HepG2 (cell line): Measurements from ENCODE around the gene TLE7. TPM values are rescaled to one million over a fixed set of nuclear protein-coding genes. Genes with fewer than 3 reads are reported as not detected.

ENCODE experiments used
- BCL6 ChIP-seq: IDR thresholded peaks from 2 replicates; pipeline ENCODE4 v1.6.1; 2016; ENCODE audit warnings: missing genetic modification reagents, missing compliant biosample characterization
- GATAD1 ChIP-seq: IDR thresholded peaks from 2 replicates; pipeline ENCODE4 v1.6.1; 2016; ENCODE audit warnings: missing genetic modification reagents, missing compliant biosample characterization
- HMG20A ChIP-seq: IDR thresholded peaks from 2 replicates; pipeline ENCODE4 v1.6.1; 2016; ENCODE audit warnings: borderline replicate concordance
- MYNN ChIP-seq: sonication (generic); formaldehyde crosslinking; IDR thresholded peaks from 2 replicates; pipeline ENCODE4 v1.4.0; 2020; ENCODE audit warnings: mild to moderate bottlenecking, low read depth, missing genetic modification reagents
- NR2F1 ChIP-seq, 2 experiments: fragments of 450-650 bp in 1 of 2; formaldehyde crosslinking in 1 of 2; IDR thresholded peaks; 2 replicates each; pipeline versions ENCODE4 v1.5.0 to v1.6.1; 2016 to 2020; ENCODE audit warnings: mild to moderate bottlenecking in 1 of 2, missing compliant biosample characterization in 1 of 2, missing genetic modification reagents in 1 of 2, moderate library complexity in 1 of 2
- PCBP1 ChIP-seq: fragments of 200-400 bp; formaldehyde crosslinking; IDR thresholded peaks from 2 replicates; pipeline ENCODE4 v1.6.1; 2017; ENCODE audit warnings: mild to moderate bottlenecking, low read depth, low read length, borderline replicate concordance
- REPIN1 ChIP-seq: sonication (generic); formaldehyde crosslinking; IDR thresholded peaks from 2 replicates; pipeline ENCODE4 v1.8.0; 2022; ENCODE audit warnings: missing genetic modification reagents, low read depth, mild to moderate bottlenecking, borderline replicate concordance
- SIX4 ChIP-seq: sonication (generic); formaldehyde crosslinking; IDR thresholded peaks from 2 replicates; pipeline ENCODE4 v1.4.0; 2020; ENCODE audit warnings: missing genetic modification reagents
- YY1 ChIP-seq: IDR thresholded peaks from 2 replicates; pipeline ENCODE4 v1.6.1; 2011; ENCODE audit warnings: low read length, low read depth, moderate library complexity, mild to moderate bottlenecking; ENCODE audit not compliant: insufficient read depth, insufficient replicate concordance
- ZNF260 ChIP-seq: sonication (generic); formaldehyde crosslinking; IDR thresholded peaks from 2 replicates; pipeline ENCODE4 v1.4.0; 2020; ENCODE audit warnings: missing genetic modification reagents, low read depth, mild to moderate bottlenecking, borderline replicate concordance
- ZNF589 ChIP-seq: sonication (generic); formaldehyde crosslinking; conservative IDR thresholded peaks from 2 replicates; pipeline ENCODE4 v1.8.0; 2022; ENCODE audit warnings: mild to moderate bottlenecking, moderate library complexity, missing genetic modification reagents
- ZNF703 ChIP-seq: sonication (generic); formaldehyde crosslinking; IDR thresholded peaks from 2 replicates; pipeline ENCODE4 v1.5.1; 2020; ENCODE audit warnings: missing genetic modification reagents, mild to moderate bottlenecking, moderate library complexity, borderline replicate concordance
- polyA plus RNA-seq, 8 experiments: library from polyadenylated mRNA; depleted of rRNA in 3 of 8; stranded (reverse) in 7 of 8; unstranded in 1 of 8; fragments of >200 nt; fragmentation: Illumina TruSeq in 4 of 8; extraction: Trizol in 4 of 8; gene quantifications; 2 replicates each; pipeline versions ENCODE4 v1.2.1 to v1.2.3, GENCODE V29; 2011 to 2016; ENCODE audit warnings: low read depth in 4 of 8, missing spikeins in 1 of 8, mixed read lengths in 1 of 8; ENCODE audit not compliant: insufficient read depth in 1 of 8
- total RNA-seq, 5 experiments: library from RNA; depleted of rRNA; stranded (reverse); fragments of >200 nt; fragmentation: Illumina TruSeq; extraction: Trizol; gene quantifications; 2 replicates each; pipeline ENCODE4 v1.2.3, GENCODE V29; 2016; ENCODE audit warnings: low read depth in 1 of 5
- TF ChIP-seq, protein P1 (sequence below): sonication (generic); formaldehyde crosslinking; IDR thresholded peaks from 2 replicates; pipeline ENCODE4 v1.4.0; 2020; ENCODE audit warnings: missing genetic modification reagents, mild to moderate bottlenecking, borderline replicate concordance
- TF ChIP-seq, protein P2 (sequence below): sonication (generic); formaldehyde crosslinking; IDR thresholded peaks from 2 replicates; pipeline ENCODE4 v1.4.0; 2020; ENCODE audit warnings: mild to moderate bottlenecking, low read depth, missing genetic modification reagents
- TF ChIP-seq, protein P3 (sequence below), 2 experiments: sonication (generic) in 1 of 2; formaldehyde crosslinking in 1 of 2; IDR thresholded peaks; 2 replicates each; pipeline versions ENCODE4 v1.4.0 to v1.6.1; 2018 to 2020; ENCODE audit warnings: missing genetic modification reagents in 2 of 2, borderline replicate concordance in 1 of 2, low read depth in 1 of 2, mild to moderate bottlenecking in 1 of 2, missing biosample characterization in 1 of 2
- TF ChIP-seq, protein P4 (sequence below): sonication (generic); formaldehyde crosslinking; IDR thresholded peaks from 2 replicates; pipeline ENCODE4 v1.5.1; 2020; ENCODE audit warnings: missing genetic modification reagents, mild to moderate bottlenecking, borderline replicate concordance

Gene TLE7
- total and polyA plus RNA-seq, 2 of the 13 experiments (the other 11 are each of a cell fraction or from before 2014, with no cell fraction given), result not detected

DNA sequence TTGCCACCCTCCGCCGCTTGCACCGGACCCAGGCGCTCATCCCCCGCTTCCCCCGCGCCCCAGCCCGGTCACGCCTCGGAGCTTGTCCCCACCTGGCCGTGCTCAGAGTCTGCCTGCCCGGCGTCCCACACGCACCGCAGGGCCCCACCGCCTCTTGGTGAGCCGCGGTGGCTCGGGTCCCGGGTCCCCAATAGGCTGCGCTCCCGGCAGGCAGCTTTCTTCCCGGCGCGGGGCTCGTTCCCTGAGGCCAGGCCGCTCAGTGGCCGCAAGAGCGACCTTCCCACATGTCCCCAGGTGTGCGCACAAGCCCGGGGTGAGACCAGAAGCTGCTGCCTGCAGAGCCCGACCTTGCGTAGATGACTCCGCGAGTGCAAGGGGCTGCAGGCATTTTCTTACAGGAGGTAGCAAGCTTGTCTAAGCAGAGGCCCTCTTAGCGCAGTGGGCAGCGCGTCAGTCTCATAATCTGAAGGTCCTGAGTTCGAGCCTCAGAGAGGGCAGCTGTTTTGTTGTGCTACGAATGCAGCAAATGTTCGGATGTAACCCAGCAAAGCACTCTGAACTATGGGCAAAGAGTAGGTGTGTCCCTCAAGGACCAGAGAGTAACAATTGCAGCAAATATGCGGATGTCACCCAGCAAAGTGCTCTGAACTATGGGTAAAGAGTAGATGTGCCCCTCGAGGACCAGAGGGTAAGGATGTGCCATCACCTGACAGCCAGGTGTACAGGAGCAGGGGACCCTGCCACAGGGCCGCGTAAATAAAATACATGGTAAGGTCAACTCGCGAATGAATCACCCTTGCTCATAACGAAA, 15.6 kb downstream of the TLE7 start (continued):
- TF ChIP-seq, protein P1, sequence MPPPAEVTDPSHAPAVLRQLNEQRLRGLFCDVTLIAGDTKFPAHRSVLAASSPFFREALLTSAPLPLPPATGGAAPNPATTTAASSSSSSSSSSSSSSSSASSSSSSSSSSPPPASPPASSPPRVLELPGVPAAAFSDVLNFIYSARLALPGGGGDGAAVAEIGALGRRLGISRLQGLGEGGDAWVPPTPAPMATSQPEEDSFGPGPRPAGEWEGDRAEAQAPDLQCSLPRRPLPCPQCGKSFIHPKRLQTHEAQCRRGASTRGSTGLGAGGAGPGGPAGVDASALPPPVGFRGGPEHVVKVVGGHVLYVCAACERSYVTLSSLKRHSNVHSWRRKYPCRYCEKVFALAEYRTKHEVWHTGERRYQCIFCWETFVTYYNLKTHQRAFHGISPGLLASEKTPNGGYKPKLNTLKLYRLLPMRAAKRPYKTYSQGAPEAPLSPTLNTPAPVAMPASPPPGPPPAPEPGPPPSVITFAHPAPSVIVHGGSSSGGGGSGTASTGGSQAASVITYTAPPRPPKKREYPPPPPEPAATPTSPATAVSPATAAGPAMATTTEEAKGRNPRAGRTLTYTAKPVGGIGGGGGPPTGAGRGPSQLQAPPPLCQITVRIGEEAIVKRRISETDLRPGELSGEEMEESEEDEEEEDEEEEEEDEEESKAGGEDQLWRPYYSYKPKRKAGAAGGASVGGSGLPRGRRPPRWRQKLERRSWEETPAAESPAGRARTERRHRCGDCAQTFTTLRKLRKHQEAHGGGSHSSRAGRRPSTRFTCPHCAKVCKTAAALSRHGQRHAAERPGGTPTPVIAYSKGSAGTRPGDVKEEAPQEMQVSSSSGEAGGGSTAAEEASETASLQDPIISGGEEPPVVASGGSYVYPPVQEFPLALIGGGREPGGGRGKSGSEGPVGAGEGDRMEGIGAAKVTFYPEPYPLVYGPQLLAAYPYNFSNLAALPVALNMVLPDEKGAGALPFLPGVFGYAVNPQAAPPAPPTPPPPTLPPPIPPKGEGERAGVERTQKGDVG (CRISPR knock-in tag), result peak; percentile 87
- TF ChIP-seq REPIN1 (CRISPR knock-in tag) (peak; percentile 99), SIX4 (CRISPR knock-in tag) (no peak), ZNF703 (no peak), GATAD1 (CRISPR knock-in tag) (peak; percentile 71), NR2F1 (CRISPR knock-in tag; IDR thresholded peaks at IDR 0.05) (peak in 1 of 2 experiments; percentile 45; a peak in 1 of 4 replicates), ZNF589 (CRISPR knock-in tag) (peak; percentile 96), PCBP1 (no peak; the same call in 1 of the 2 replicates), ZNF260 (CRISPR knock-in tag) (no peak), BCL6 (CRISPR knock-in tag) (peak; percentile 82), HMG20A (CRISPR knock-in tag) (peak; percentile 80; the same call in 1 of the 2 replicates), YY1 (no peak), MYNN (CRISPR knock-in tag) (0 out of 2 replicates have a peak, but pooled peaks have one; percentile 60)
- TF ChIP-seq, protein P2, sequence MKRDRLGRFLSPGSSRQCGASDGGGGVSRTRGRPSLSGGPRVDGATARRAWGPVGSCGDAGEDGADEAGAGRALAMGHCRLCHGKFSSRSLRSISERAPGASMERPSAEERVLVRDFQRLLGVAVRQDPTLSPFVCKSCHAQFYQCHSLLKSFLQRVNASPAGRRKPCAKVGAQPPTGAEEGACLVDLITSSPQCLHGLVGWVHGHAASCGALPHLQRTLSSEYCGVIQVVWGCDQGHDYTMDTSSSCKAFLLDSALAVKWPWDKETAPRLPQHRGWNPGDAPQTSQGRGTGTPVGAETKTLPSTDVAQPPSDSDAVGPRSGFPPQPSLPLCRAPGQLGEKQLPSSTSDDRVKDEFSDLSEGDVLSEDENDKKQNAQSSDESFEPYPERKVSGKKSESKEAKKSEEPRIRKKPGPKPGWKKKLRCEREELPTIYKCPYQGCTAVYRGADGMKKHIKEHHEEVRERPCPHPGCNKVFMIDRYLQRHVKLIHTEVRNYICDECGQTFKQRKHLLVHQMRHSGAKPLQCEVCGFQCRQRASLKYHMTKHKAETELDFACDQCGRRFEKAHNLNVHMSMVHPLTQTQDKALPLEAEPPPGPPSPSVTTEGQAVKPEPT (CRISPR knock-in tag), result peak; percentile 89
- TF ChIP-seq, protein P3, sequence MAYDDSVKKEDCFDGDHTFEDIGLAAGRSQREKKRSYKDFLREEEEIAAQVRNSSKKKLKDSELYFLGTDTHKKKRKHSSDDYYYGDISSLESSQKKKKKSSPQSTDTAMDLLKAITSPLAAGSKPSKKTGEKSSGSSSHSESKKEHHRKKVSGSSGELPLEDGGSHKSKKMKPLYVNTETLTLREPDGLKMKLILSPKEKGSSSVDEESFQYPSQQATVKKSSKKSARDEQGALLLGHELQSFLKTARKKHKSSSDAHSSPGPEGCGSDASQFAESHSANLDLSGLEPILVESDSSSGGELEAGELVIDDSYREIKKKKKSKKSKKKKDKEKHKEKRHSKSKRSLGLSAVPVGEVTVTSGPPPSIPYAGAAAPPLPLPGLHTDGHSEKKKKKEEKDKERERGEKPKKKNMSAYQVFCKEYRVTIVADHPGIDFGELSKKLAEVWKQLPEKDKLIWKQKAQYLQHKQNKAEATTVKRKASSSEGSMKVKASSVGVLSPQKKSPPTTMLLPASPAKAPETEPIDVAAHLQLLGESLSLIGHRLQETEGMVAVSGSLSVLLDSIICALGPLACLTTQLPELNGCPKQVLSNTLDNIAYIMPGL (CRISPR knock-in tag; IDR thresholded peaks at IDR 0.05; ENCODE audit: borderline replicate concordance in 1 of 2, low read depth in 1 of 2), result peak; percentile 100
- TF ChIP-seq, protein P4, sequence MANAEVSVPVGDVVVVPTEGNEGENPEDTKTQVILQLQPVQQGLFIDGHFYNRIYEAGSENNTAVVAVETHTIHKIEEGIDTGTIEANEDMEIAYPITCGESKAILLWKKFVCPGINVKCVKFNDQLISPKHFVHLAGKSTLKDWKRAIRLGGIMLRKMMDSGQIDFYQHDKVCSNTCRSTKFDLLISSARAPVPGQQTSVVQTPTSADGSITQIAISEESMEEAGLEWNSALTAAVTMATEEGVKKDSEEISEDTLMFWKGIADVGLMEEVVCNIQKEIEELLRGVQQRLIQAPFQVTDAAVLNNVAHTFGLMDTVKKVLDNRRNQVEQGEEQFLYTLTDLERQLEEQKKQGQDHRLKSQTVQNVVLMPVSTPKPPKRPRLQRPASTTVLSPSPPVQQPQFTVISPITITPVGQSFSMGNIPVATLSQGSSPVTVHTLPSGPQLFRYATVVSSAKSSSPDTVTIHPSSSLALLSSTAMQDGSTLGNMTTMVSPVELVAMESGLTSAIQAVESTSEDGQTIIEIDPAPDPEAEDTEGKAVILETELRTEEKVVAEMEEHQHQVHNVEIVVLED (CRISPR knock-in tag), result peak; percentile 83; the same call in 1 of the 2 replicates
